ENCODE results near the gene GNG7. TPM values are rescaled to one million over a fixed set of nuclear protein-coding genes. Genes with fewer than 3 reads are reported as not detected.

GNG7 gene
- total and polyA plus RNA-seq, 10 of the 15 experiments (the other 5 are each of a cell fraction or from before 2014, with no cell fraction given): 1.9 to 13.6 (median 6.5) TPM

GRCh38 chr19:2478278-2478755 lies 224.2 kb downstream of the GNG7 start (continued):
- TF ChIP-seq ZNF687 (IDR thresholded peaks at IDR 0.05) (no peak; the same call in 1 of the 2 replicates), KLF5 (IDR thresholded peaks at IDR 0.05; ENCODE audit: partially characterized antibody) (peak; percentile 69), STAT3 (IDR thresholded peaks at IDR 0.05; ENCODE audit: low read depth, low read length) (no peak), MXI1 (IDR thresholded peaks at IDR 0.05; ENCODE audit: low read depth, low read length) (no peak), MTA3 (IDR thresholded peaks at IDR 0.05; ENCODE audit: borderline replicate concordance, low read length) (no peak), TBL1XR1 (IDR thresholded peaks at IDR 0.05; ENCODE audit: low read depth, low read length) (peak; percentile 12; the same call in 1 of the 2 replicates), SIN3A (IDR thresholded peaks at IDR 0.05; ENCODE audit: low read depth, low read length) (0 out of 2 replicates have a peak, but pooled peaks have one; percentile 16), FOXM1 (IDR thresholded peaks at IDR 0.05; ENCODE audit: low read depth, low read length) (0 out of 2 replicates have a peak, but pooled peaks have one; percentile 6), CBFB (IDR thresholded peaks at IDR 0.05; ENCODE audit: low read depth) (peak; percentile 47; the same call in 1 of the 2 replicates), POLR2A (IDR thresholded peaks at IDR 0.05; ENCODE audit: low read depth, low read length) (peak; percentile 67), NBN (IDR thresholded peaks at IDR 0.05) (peak; percentile 28; the same call in 1 of the 2 replicates), YY1 (IDR thresholded peaks at IDR 0.05; ENCODE audit: low read depth, low read length) (peak; percentile 8; the same call in 1 of the 2 replicates), IKZF2 (IDR thresholded peaks at IDR 0.05) (no peak), SIX5 (IDR thresholded peaks at IDR 0.05; ENCODE audit: low read depth, low read length, severe bottlenecking) (no peak), RFX5 (IDR thresholded peaks at IDR 0.05; ENCODE audit: low read depth, low read length) (no peak), LARP7 (IDR thresholded peaks at IDR 0.05) (peak; percentile 82), TARDBP (IDR thresholded peaks at IDR 0.05; ENCODE audit: borderline replicate concordance) (0 out of 2 replicates have a peak, but pooled peaks have one; percentile 56), NFYA (IDR thresholded peaks at IDR 0.05; ENCODE audit: borderline replicate concordance, low read depth, low read length) (no peak), SMAD5 (IDR thresholded peaks at IDR 0.05; ENCODE audit: low read depth) (peak; percentile 90; the same call in 1 of the 2 replicates), CBX5 (IDR thresholded peaks at IDR 0.05; ENCODE audit: low read depth) (peak; percentile 16; the same call in 1 of the 2 replicates), SMAD1 (IDR thresholded peaks at IDR 0.05; ENCODE audit: low read depth, partially characterized antibody) (peak; percentile 69), MLLT1 (IDR thresholded peaks at IDR 0.05) (peak; percentile 86), RUNX3 (IDR thresholded peaks at IDR 0.05; ENCODE audit: low read length) (peak; percentile 1; the same call in 1 of the 2 replicates), PKNOX1 (IDR thresholded peaks at IDR 0.05) (no peak), BACH1 (IDR thresholded peaks at IDR 0.05; ENCODE audit: borderline replicate concordance) (peak; percentile 81; the same call in 1 of the 2 replicates)

Data from GM12878 (cell line).